Measurements from ENCODE around the gene AP1S3.

The AP1S3 gene

DNA sequence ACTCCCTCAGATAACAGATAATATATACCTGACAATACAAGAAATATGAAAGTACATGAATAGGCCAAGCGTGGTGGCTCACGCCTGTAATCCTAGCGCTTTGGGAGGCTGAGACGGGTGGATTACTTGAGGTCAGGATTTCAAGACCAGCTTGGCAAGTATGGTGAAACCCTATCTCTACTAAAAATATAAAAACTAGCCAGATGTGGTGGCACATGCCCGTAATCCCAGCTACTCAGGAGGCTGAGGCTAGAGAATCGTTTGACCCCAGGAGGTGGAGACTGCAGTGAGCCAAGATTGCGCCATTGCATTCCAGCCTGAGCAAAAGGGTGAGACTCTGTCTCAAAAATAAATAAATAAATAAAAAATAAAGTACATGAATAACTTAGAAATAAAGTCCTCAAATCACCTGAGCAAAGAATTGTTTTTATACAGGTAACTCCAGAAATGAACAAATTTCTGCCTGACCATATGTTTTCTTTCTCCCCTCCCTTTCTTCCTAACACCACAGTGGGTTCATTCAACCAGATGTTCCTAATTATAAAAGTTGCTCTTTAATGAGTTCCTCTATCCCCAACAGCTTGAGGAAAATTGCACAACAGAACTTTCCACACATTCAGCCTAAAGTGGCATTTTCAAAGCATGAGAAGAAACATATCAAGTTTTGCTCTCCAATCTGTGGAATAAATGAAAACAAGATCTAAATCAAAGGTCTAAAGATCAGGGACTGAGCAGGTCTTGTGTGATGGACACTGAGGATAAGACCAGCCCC lies 33.6 kb upstream of the AP1S3 start:
- FAIRE-seq: no peak
- no peak for DNase-seq (ENCODE audit: insufficient read length, low spot score)
- no peak for TF ChIP-seq POLR2A (IDR thresholded peaks at IDR 0.05; ENCODE audit: low read depth, low read length)
- no peak for TF ChIP-seq POLR2AphosphoS5 (IDR thresholded peaks at IDR 0.05; ENCODE audit: low read depth, low read length)
- no peak for TF ChIP-seq TAF1 (IDR thresholded peaks at IDR 0.05; ENCODE audit: low read depth, low read length)

DNA sequence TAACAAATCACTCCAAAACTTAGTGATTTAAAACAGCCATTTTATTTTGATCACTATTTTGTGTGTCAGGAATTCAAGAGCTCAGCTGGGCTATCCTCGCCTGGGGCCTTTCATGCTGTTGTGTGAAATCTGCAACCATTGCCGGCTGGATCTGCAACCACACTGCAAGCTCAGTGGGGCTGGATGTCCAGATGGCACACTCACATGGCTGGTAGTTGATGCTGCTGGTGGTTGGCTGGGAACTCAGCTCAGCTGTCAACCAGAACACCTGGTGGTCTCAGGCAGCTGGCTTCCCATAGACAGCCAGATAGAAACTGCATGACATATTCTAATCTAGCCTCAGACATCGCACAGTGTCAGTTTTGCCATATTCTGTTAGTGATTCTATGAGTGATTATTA lies 30.6 kb upstream of the AP1S3 start:
- DNase-seq (ENCODE audit: insufficient read length, low spot score): no peak
- FAIRE-seq: peak; percentile 69
- no peak for TF ChIP-seq POU2F2 (IDR thresholded peaks at IDR 0.05; ENCODE audit: low read depth, low read length)
- no peak for TF ChIP-seq SPI1 (IDR thresholded peaks at IDR 0.05; ENCODE audit: low read depth, low read length)

DNA sequence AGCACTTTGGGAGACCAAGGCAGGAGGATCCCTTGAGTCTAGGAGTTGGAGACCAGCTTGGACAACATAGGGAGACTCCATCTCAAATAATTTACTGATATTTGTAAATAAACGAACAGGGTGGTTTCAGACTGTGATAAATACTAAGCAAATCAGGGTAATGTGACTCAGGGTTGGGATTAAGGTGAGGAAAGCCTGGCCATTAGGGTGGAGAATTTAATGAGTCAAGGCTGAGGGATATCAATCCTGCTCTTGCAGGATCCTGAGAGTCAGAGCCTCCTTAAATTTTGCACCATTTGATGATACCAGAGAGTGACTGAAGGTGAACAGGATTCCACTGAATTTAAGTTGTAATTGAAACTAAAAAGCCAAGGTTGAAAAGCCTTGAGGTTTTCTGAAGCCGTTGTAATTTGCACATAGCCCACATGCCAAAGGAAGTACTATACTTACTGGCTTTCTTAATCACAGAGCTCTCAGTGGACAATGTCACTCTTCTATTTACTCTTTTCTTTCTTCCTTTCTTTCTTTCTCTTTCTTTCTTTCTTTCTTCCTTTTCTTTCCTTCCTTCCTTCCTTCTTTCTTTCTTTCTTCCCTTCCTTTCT lies 28.6 kb upstream of the AP1S3 start:
- FAIRE-seq: peak; percentile 70
- DNase-seq (ENCODE audit: insufficient read length, low spot score): no peak

DNA sequence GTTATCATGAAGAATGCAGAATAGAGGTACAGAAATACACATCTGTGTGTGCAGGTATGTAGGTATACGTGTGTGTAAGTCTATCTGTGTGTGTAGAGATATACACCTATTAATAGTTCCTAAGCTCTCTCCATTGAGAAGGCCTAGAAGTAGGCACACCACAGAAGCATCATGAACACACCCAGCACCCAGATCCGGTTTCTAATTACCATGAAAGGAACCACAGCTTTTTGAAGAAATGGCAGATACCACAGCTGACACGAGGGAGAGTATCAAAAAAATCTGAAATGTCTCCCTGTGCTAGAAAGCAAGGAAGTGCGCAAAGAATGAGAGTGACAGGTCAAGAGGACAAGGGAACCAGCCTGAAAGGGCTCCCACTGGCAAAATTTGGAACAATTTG lies 27.7 kb upstream of the AP1S3 start:
- no peak for DNase-seq (ENCODE audit: insufficient read length, low spot score)
- FAIRE-seq: no peak

More for the DNA sequence above, 28.6 kb upstream of the AP1S3 start:
- TF ChIP-seq POLR2AphosphoS5 (IDR thresholded peaks at IDR 0.05; ENCODE audit: low read depth, low read length) (no peak), SPI1 (IDR thresholded peaks at IDR 0.05; ENCODE audit: low read depth, low read length) (no peak), PAX5 (IDR thresholded peaks at IDR 0.05; ENCODE audit: insufficient read depth, low read length, severe bottlenecking) (no peak), TAF1 (IDR thresholded peaks at IDR 0.05; ENCODE audit: low read depth, low read length) (no peak), POU2F2 (IDR thresholded peaks at IDR 0.05; ENCODE audit: low read depth, low read length) (no peak), POLR2A (IDR thresholded peaks at IDR 0.05; ENCODE audit: low read depth, low read length) (no peak)

DNA sequence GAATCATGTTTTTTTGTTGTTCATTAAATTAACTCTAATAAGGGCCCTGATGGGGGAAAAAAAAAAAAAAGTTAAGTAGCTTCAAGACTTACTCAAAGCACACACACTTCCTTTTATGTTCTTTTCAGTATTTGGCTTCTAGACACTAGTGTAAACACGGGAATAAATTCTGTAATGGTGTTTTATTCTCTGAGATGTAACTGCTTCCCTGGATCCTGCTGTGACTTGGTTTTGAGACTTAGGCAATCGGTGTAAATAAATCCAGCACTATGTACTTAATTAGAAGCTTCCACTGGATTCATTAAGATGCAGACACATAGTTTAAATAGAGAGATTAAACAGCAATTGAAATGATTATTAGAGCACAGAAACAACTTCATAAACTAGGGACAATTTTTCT lies 26.1 kb upstream of the AP1S3 start:
- FAIRE-seq (no peak), DNase-seq (ENCODE audit: insufficient read length, low spot score) (no peak)
- TF ChIP-seq POLR2A (IDR thresholded peaks at IDR 0.05; ENCODE audit: low read depth, low read length) (no peak), TAF1 (IDR thresholded peaks at IDR 0.05; ENCODE audit: low read depth, low read length) (no peak), SPI1 (IDR thresholded peaks at IDR 0.05; ENCODE audit: low read depth, low read length) (no peak), POU2F2 (IDR thresholded peaks at IDR 0.05; ENCODE audit: low read depth, low read length) (no peak), PAX5 (IDR thresholded peaks at IDR 0.05; ENCODE audit: insufficient read depth, low read length, severe bottlenecking) (no peak)

More for the DNA sequence above, 27.7 kb upstream of the AP1S3 start:
- TF ChIP-seq POLR2A (IDR thresholded peaks at IDR 0.05; ENCODE audit: low read depth, low read length) (no peak), TAF1 (IDR thresholded peaks at IDR 0.05; ENCODE audit: low read depth, low read length) (no peak), POLR2AphosphoS5 (IDR thresholded peaks at IDR 0.05; ENCODE audit: low read depth, low read length) (no peak), POU2F2 (IDR thresholded peaks at IDR 0.05; ENCODE audit: low read depth, low read length) (no peak)

DNA sequence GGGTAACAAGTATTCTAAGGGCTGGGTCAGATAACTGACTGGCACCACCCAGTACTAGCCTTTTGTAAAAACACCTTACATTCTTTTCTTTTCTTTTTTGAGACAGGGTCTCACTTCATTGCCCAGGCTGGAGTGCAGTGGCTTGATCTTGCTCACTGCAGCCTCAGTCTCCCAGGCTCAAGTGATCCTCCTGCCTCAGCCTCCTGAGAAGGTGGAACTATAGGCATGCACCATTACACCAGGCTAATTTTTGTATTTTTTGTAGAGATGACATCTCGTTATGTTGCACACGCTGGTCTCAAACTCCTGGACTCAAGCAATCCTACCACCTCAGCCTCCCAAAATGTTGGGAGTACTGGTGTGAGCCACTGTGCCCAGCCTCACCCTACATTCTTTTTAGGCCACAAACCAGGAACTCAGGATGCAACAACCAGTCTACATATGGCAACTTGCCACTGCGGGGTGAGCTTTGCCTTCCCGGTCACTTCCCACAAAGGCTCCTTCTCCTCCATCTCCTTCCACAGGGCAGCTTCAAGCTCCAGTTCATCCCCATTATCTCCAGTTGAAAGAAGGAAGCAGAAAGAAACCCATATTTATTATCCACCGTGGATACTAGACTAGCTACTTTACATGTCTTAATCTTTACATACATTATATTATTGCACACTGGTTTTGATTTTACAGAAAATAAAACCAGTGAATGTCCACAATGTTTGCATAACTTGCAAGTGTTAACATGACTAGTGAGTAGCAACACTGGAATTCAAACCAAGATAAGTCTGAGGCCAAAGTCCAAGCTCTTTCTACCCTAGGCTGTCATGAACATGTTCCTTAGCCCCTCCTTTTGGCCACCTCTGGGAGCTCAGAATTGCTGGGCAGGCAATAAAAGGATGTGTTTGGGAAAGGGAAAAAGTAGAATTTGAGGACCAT lies 23.7 kb upstream of the AP1S3 start:
- no peak for FAIRE-seq
- TF ChIP-seq SPI1 (IDR thresholded peaks at IDR 0.05; ENCODE audit: low read depth, low read length) (no peak), TAF1 (IDR thresholded peaks at IDR 0.05; ENCODE audit: low read depth, low read length) (no peak), POLR2AphosphoS5 (IDR thresholded peaks at IDR 0.05; ENCODE audit: low read depth, low read length) (no peak), POLR2A (IDR thresholded peaks at IDR 0.05; ENCODE audit: low read depth, low read length) (no peak), PAX5 (IDR thresholded peaks at IDR 0.05; ENCODE audit: insufficient read depth, low read length, severe bottlenecking) (no peak)

DNA sequence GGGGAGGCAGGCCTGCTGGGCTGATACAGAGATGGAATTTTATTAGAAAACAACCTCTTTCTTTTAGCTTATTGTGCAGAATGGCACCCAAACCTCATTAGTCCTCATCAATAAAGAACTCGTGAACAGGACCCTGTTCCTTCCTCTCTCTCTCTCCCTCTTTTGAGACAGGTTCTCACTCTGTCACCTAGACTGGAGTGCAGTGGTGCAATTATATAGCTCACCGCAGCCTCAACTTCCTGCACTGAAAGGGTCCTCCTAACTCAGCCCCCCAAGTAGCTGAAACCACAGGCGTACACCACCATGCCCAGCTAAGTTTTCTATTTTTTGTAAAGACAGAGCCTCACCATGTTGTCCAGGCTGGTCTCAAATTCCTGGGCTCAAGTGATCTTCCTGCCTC lies 21.7 kb upstream of the AP1S3 start:
- TF ChIP-seq POLR2A (IDR thresholded peaks at IDR 0.05; ENCODE audit: low read depth, low read length) (no peak), POLR2AphosphoS5 (IDR thresholded peaks at IDR 0.05; ENCODE audit: low read depth, low read length) (no peak)
- DNase-seq (ENCODE audit: insufficient read length, low spot score): no peak
- FAIRE-seq: no peak

More for the DNA sequence above, 23.7 kb upstream of the AP1S3 start:
- no peak for DNase-seq (ENCODE audit: insufficient read length, low spot score)

DNA sequence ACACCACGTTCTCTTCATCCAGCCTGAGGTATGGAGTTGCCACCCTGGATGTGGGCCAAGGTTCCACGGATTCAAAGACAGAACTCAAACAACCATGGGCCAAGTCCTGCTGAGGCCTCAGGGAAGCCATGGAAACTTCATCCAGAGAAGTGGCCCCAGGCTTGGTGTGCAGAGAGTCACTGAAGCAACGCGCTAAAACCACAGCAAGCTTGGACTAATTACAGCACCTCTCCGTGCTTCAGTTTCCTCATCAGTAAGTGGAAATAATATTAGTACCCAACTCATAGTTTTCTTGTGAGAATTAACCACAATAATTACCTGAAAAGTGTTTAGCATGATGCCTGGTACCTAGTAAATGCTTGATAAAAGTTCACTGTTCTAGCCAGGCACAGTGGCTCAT lies 19.2 kb upstream of the AP1S3 start:
- no peak for FAIRE-seq
- TF ChIP-seq TAF1 (IDR thresholded peaks at IDR 0.05; ENCODE audit: low read depth, low read length) (no peak), PAX5 (IDR thresholded peaks at IDR 0.05; ENCODE audit: insufficient read depth, low read length, severe bottlenecking) (no peak), SPI1 (IDR thresholded peaks at IDR 0.05; ENCODE audit: low read depth, low read length) (no peak), POU2F2 (IDR thresholded peaks at IDR 0.05; ENCODE audit: low read depth, low read length) (no peak), POLR2A (IDR thresholded peaks at IDR 0.05; ENCODE audit: low read depth, low read length) (no peak), POLR2AphosphoS5 (IDR thresholded peaks at IDR 0.05; ENCODE audit: low read depth, low read length) (no peak)
- DNase-seq (ENCODE audit: insufficient read length, low spot score): no peak

DNA sequence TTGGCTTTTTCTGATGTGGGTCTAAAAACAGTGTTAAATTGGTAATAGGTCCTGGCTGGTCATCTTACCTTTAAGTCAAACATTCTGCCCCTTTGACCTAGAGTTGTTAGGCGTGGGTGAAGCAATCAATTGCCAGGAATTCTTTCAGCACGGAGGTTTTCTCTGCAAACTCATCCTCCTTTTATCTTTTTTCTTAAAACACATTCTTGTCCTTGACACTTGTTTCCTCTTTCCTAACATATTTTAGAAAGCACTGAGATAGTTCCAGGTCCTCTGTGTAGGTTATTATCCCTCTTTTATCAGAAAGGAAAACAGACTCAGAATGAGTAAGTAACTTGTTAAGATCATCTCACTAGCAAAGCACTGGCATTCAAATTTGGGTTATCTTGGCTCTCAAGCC lies 18.6 kb upstream of the AP1S3 start:
- no peak for DNase-seq (ENCODE audit: insufficient read length, low spot score)
- TF ChIP-seq POLR2AphosphoS5 (IDR thresholded peaks at IDR 0.05; ENCODE audit: low read depth, low read length) (no peak), SPI1 (IDR thresholded peaks at IDR 0.05; ENCODE audit: low read depth, low read length) (no peak), POLR2A (IDR thresholded peaks at IDR 0.05; ENCODE audit: low read depth, low read length) (no peak), TAF1 (IDR thresholded peaks at IDR 0.05; ENCODE audit: low read depth, low read length) (no peak), PAX5 (IDR thresholded peaks at IDR 0.05; ENCODE audit: insufficient read depth, low read length, severe bottlenecking) (no peak), POU2F2 (IDR thresholded peaks at IDR 0.05; ENCODE audit: low read depth, low read length) (no peak)
- FAIRE-seq: no peak

All from GM12891 (cell line).